ENCODE results near the gene PIAS1. TPM values are rescaled to one million over a fixed set of nuclear protein-coding genes. Genes with fewer than 3 reads are reported as not detected.

Gene PIAS1
- total RNA-seq, 4 donors from 2014 or later: 26.2 to 68.4 (median 53.1) TPM

GRCh38 chr15:68187559-68187958 is 133.4 kb downstream of the PIAS1 start:
- Histone ChIP-seq H3K4me3 (peak overlapping the region; percentile 19 to 34 (median 24)), H3K9me3 (no peaks in the 10 kb centered on the region), H3K4me1 (peaks cover 25 to 83% (median 64%) of the 10 kb centered on the region in 4 donors), H3K27me3 (no peaks in the 10 kb centered on the region), H3K36me3 (peaks cover 0 to 42% (median 33%) of the 10 kb centered on the region in 4 donors), H3K27ac (replicated peaks in 1 of 4) (peak overlapping the region; percentile 76 to 86 (median 82))
- TF ChIP-seq POLR2AphosphoS5 (IDR thresholded peaks at IDR 0.05): peak; percentile 59 to 72
- no peak for TF ChIP-seq CTCF (IDR thresholded peaks at IDR 0.05)
- TF ChIP-seq EP300 (IDR thresholded peaks at IDR 0.05): no peak
- TF ChIP-seq POLR2A (IDR thresholded peaks at IDR 0.05; ENCODE audit: low read depth): no peak
- no peak for DNase-seq (ENCODE audit: extremely low spot score)
- intact Hi-C loops (cut with DNase I): no loop called here
- 13% methylated on average over 9 of the region's 9 CpGs for WGBS

GRCh38 chr15:68188647-68189046 is 134.5 kb downstream of the PIAS1 start:
- Histone ChIP-seq H3K27me3 (no peaks in the 10 kb centered on the region), H3K4me1 (peaks cover 25 to 90% (median 71%) of the 10 kb centered on the region in 4 donors), H3K36me3 (peaks cover 0 to 42% (median 35%) of the 10 kb centered on the region in 4 donors), H3K4me3 (peak overlapping the region in 1 of 4 donors; percentile 23), H3K27ac (replicated peaks in 1 of 4) (peak overlapping the region; percentile 76 to 86 (median 82)), H3K9me3 (no peaks in the 10 kb centered on the region)
- DNase-seq (ENCODE audit: extremely low spot score): no peak
- 44% methylated on average over 2 of the region's 2 CpGs for WGBS
- intact Hi-C loops (cut with DNase I): no loop called here
- no peak for TF ChIP-seq EP300 (IDR thresholded peaks at IDR 0.05)
- TF ChIP-seq POLR2A (IDR thresholded peaks at IDR 0.05; ENCODE audit: low read depth): no peak
- no peak for TF ChIP-seq POLR2AphosphoS5 (IDR thresholded peaks at IDR 0.05)
- TF ChIP-seq CTCF (IDR thresholded peaks at IDR 0.05): no peak

GRCh38 chr15:68190048-68190447 is 135.9 kb downstream of the PIAS1 start:
- no peaks in the 10 kb centered on the region for H3K9me3 ChIP-seq
- no peak for TF ChIP-seq POLR2A (IDR thresholded peaks at IDR 0.05; ENCODE audit: low read depth)
- no peak for TF ChIP-seq CTCF (IDR thresholded peaks at IDR 0.05)
- no peak for TF ChIP-seq EP300 (IDR thresholded peaks at IDR 0.05)
- no peak for TF ChIP-seq POLR2AphosphoS5 (IDR thresholded peaks at IDR 0.05)
- peaks cover 0 to 36% (median 23%) of the 10 kb centered on the region in 4 donors for H3K36me3 ChIP-seq
- H3K27ac ChIP-seq (replicated peaks in 1 of 4): peak overlapping the region; percentile 34 to 84 (median 63)
- H3K4me1 ChIP-seq: peaks cover 25 to 84% (median 70%) of the 10 kb centered on the region in 4 donors
- WGBS: 94% methylated on average over 4 of the region's 4 CpGs
- H3K4me3 ChIP-seq: no peak overlapping the region
- no peak for DNase-seq (ENCODE audit: extremely low spot score)
- no peaks in the 10 kb centered on the region for H3K27me3 ChIP-seq
- intact Hi-C loops (cut with DNase I): no loop called here

GRCh38 chr15:68191555-68191954 is 137.4 kb downstream of the PIAS1 start:
- intact Hi-C loops (cut with DNase I): no loop called here
- no peak overlapping the region for H3K4me3 ChIP-seq
- peak; percentile 78 for DNase-seq (ENCODE audit: extremely low spot score)
- WGBS: 39% methylated on average over 3 of the region's 3 CpGs
- no peaks in the 10 kb centered on the region for H3K27me3 ChIP-seq
- no peaks in the 10 kb centered on the region for H3K9me3 ChIP-seq
- H3K4me1 ChIP-seq: peaks cover 23 to 76% (median 66%) of the 10 kb centered on the region in 4 donors
- peaks cover 0 to 32% (median 23%) of the 10 kb centered on the region in 4 donors for H3K36me3 ChIP-seq
- TF ChIP-seq CTCF (IDR thresholded peaks at IDR 0.05) (no peak), EP300 (IDR thresholded peaks at IDR 0.05) (no peak), POLR2A (IDR thresholded peaks at IDR 0.05; ENCODE audit: low read depth) (no peak), POLR2AphosphoS5 (IDR thresholded peaks at IDR 0.05) (no peak)
- H3K27ac ChIP-seq (replicated peaks in 1 of 4): peak overlapping the region; percentile 6 to 84 (median 39)

GRCh38 chr15:68192117-68192516 is 138.0 kb downstream of the PIAS1 start:
- no peak for DNase-seq (ENCODE audit: extremely low spot score)
- Histone ChIP-seq H3K36me3 (peaks cover 0 to 32% (median 23%) of the 10 kb centered on the region in 4 donors), H3K4me3 (no peak overlapping the region), H3K9me3 (no peaks in the 10 kb centered on the region), H3K27me3 (no peaks in the 10 kb centered on the region), H3K4me1 (peaks cover 17 to 70% (median 66%) of the 10 kb centered on the region in 4 donors), H3K27ac (replicated peaks in 1 of 4) (peak overlapping the region; percentile 6 to 84 (median 39))
- WGBS: 97% methylated on average over 4 of the region's 4 CpGs
- intact Hi-C loops (cut with DNase I): no loop called here
- TF ChIP-seq POLR2AphosphoS5 (IDR thresholded peaks at IDR 0.05): no peak
- no peak for TF ChIP-seq EP300 (IDR thresholded peaks at IDR 0.05)
- no peak for TF ChIP-seq POLR2A (IDR thresholded peaks at IDR 0.05; ENCODE audit: low read depth)
- no peak for TF ChIP-seq CTCF (IDR thresholded peaks at IDR 0.05)
